MM.1S (cell line): Measurements from ENCODE around the gene C11orf54.

Source experiments
- DNase-seq: peaks from one replicate; pipeline ENCODE4 v3.0.0-alpha.2; 2015
- H2AFZ ChIP-seq: fragments of 300-600 bp; sonication (generic); 2 replicates; pipeline ENCODE4 v1.6.0; 2016; ENCODE audit warnings: antibody characterized with exemption, low read length
- H3F3A ChIP-seq: fragments of 300-600 bp; sonication (generic); 2 replicates; pipeline ENCODE4 v1.6.1; 2016; ENCODE audit warnings: mild to moderate bottlenecking, antibody characterized with exemption, low read length, moderate library complexity, mixed read lengths; ENCODE audit not compliant: insufficient read depth
- H3K27ac ChIP-seq: fragments of 300-600 bp; sonication (generic); 2 replicates; pipeline ENCODE4 v1.5.1; 2016; ENCODE audit warnings: mild to moderate bottlenecking, low read length
- H3K27me3 ChIP-seq: fragments of 300-600 bp; sonication (generic); replicated peaks from 2 replicates; pipeline ENCODE4 v1.6.0; 2016; ENCODE audit warnings: low read length; ENCODE audit not compliant: insufficient read depth
- H3K36me3 ChIP-seq: fragments of 300-600 bp; sonication (generic); replicated peaks from 2 replicates; pipeline ENCODE4 v1.6.1; 2016; ENCODE audit warnings: mild to moderate bottlenecking, low read length, mixed read lengths; ENCODE audit not compliant: insufficient read depth
- H3K4me1 ChIP-seq: fragments of 300-600 bp; sonication (generic); 2 replicates; pipeline ENCODE4 v1.6.1; 2016; ENCODE audit warnings: low read length, mixed read lengths
- H3K4me2 ChIP-seq: fragments of 300-600 bp; sonication (generic); 2 replicates; pipeline ENCODE4 v1.6.0; 2016; ENCODE audit warnings: low read depth, low read length
- H3K4me3 ChIP-seq: fragments of 300-600 bp; sonication (generic); 2 replicates; pipeline ENCODE4 v1.5.1; 2016; ENCODE audit warnings: low read length, mixed read lengths
- H3K79me2 ChIP-seq: fragments of 300-600 bp; sonication (generic); 2 replicates; pipeline ENCODE4 v1.6.1; 2016; ENCODE audit warnings: mixed run types, low read length, mixed read lengths
- H3K9ac ChIP-seq: fragments of 300-600 bp; sonication (generic); 2 replicates; pipeline ENCODE4 v1.6.1; 2016; ENCODE audit warnings: low read length, mixed read lengths
- H3K9me2 ChIP-seq: fragments of 300-600 bp; sonication (generic); replicated peaks from 2 replicates; pipeline ENCODE4 v1.6.1; 2016; ENCODE audit warnings: mild to moderate bottlenecking, low read length, mixed read lengths; ENCODE audit not compliant: insufficient read depth
- H3K9me3 ChIP-seq: fragments of 300-600 bp; sonication (generic); replicated peaks from 2 replicates; pipeline ENCODE4 v1.6.1; 2016; ENCODE audit warnings: mild to moderate bottlenecking, low read length, mixed read lengths; ENCODE audit not compliant: insufficient read depth
- H4K20me1 ChIP-seq: fragments of 300-600 bp; sonication (generic); 2 replicates; pipeline ENCODE4 v1.6.1; 2016; ENCODE audit warnings: mild to moderate bottlenecking, low read length, moderate library complexity, mixed read lengths; ENCODE audit not compliant: insufficient read depth
- CTCF ChIP-seq: fragments of 300-600 bp; sonication (generic); IDR thresholded peaks from 2 replicates; pipeline ENCODE4 v1.5.1; 2016; ENCODE audit warnings: antibody characterized with exemption, low read length, mixed read lengths
- EZH2 ChIP-seq: fragments of 300-600 bp; sonication (generic); optimal IDR thresholded peaks from 2 replicates; pipeline ENCODE3; 2017; ENCODE audit warnings: low read depth, mild to moderate bottlenecking, antibody characterized with exemption, low read length, mixed read lengths
- EZH2phosphoT487 ChIP-seq: fragments of 300-600 bp; sonication (generic); IDR thresholded peaks from 2 replicates; pipeline ENCODE4 v1.6.1; 2018; ENCODE audit warnings: antibody characterized with exemption, low read length

Gene C11orf54

GRCh38 chr11:93712678-93713077, 28.8 kb upstream of the C11orf54 start:
- Histone ChIP-seq H3K27ac (no peak overlapping the region), H3K79me2 (peaks cover 45% of the 10 kb centered on the region), H3K4me2 (no peak overlapping the region), H3K9me3 (no peaks in the 10 kb centered on the region), H2AFZ (no peak overlapping the region), H3K9ac (no peak overlapping the region), H3F3A (no peaks in the 10 kb centered on the region), H3K36me3 (peaks cover 16% of the 10 kb centered on the region), H3K27me3 (no peaks in the 10 kb centered on the region), H4K20me1 (no peaks in the 10 kb centered on the region), H3K9me2 (no peaks in the 10 kb centered on the region), H3K4me3 (no peak overlapping the region), H3K4me1 (peaks cover 6% of the 10 kb centered on the region)
- no peak for TF ChIP-seq EZH2
- no peak for TF ChIP-seq EZH2phosphoT487
- no peak for TF ChIP-seq CTCF
- DNase-seq = no peak

- H4K20me1 ChIP-seq = no peaks in the 10 kb centered on the region
- no peak overlapping the region for H3K4me3 ChIP-seq
- no peak for TF ChIP-seq CTCF
- TF ChIP-seq EZH2phosphoT487 = no peak
- no peak for TF ChIP-seq EZH2
These were observed 25.6 kb upstream of the C11orf54 start for GRCh38 chr11:93715797-93716396.

GRCh38 chr11:93717501-93717900, 24.0 kb upstream of the C11orf54 start:
- Histone ChIP-seq H2AFZ (no peak overlapping the region), H3K36me3 (peaks cover 8% of the 10 kb centered on the region), H3K9ac (no peak overlapping the region), H3K79me2 (peaks cover 25% of the 10 kb centered on the region), H3K27me3 (no peaks in the 10 kb centered on the region), H3K4me2 (peak overlapping the region; percentile 25; the same call in 1 of the 2 replicates), H3F3A (peaks cover 6% of the 10 kb centered on the region; the same call in 1 of the 2 replicates), H3K27ac (peak overlapping the region; percentile 50; the same call in 1 of the 2 replicates), H4K20me1 (no peaks in the 10 kb centered on the region), H3K4me1 (peaks cover 17% of the 10 kb centered on the region), H3K9me3 (no peaks in the 10 kb centered on the region), H3K4me3 (no peak overlapping the region), H3K9me2 (no peaks in the 10 kb centered on the region)
- TF ChIP-seq EZH2phosphoT487 (no peak), CTCF (no peak), EZH2 (no peak)
- DNase-seq = no peak

More at GRCh38 chr11:93715797-93716396, 25.6 kb upstream of the C11orf54 start:
- peaks cover 8% of the 10 kb centered on the region for H3K36me3 ChIP-seq
- no peak for DNase-seq
- no peak overlapping the region for H3K4me2 ChIP-seq
- peaks cover 6% of the 10 kb centered on the region; the same call in 1 of the 2 replicates for H3F3A ChIP-seq
- H3K9me2 ChIP-seq = no peaks in the 10 kb centered on the region
- H3K9ac ChIP-seq = no peak overlapping the region
- no peaks in the 10 kb centered on the region for H3K9me3 ChIP-seq
- H3K79me2 ChIP-seq = peaks cover 36% of the 10 kb centered on the region
- H2AFZ ChIP-seq = no peak overlapping the region
- no peaks in the 10 kb centered on the region for H3K27me3 ChIP-seq
- no peak overlapping the region for H3K27ac ChIP-seq
- H3K4me1 ChIP-seq = peaks cover 17% of the 10 kb centered on the region
